HL-60/S4 treated with retinoic acid at 250 ng/mL for 4 days and 3 days (cell line): ENCODE data around the gene SLC45A3.

Experiments used
- in situ Hi-C: fragments of 300-500 bp; cut with MboI; formaldehyde crosslinking; loops from 2 replicates; pipeline ENCODE4 v1.7.0; 2022; ENCODE audit warnings: low sequenced_read_pairs

SLC45A3 gene

DNA sequence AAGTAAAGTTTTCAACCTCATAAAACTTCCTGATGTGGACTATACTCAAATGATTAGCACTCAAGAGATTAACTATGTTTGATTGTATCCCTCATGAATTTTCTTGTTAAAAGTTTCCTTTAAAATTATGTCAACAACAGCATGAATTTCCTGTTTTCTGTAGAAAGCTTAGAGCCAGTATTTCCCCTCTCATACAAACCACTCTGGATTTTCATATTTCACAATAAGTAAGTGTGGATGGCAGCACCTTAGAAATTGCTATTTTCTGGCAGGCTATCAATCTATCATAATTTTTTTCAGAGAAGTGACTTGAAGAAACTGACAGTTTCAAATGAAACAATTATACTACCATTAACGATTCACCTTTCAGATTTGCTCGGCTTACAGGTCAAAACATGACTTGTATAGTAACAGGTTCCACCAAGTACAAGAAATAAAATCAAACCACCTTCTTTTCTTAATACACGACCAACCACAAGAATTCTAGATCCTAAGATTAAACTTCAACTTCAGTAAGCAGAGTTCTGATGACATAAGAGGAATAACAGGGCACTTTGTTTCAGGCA, 69.3 kb downstream of the SLC45A3 start:
- in situ Hi-C loops = no loop called here

DNA sequence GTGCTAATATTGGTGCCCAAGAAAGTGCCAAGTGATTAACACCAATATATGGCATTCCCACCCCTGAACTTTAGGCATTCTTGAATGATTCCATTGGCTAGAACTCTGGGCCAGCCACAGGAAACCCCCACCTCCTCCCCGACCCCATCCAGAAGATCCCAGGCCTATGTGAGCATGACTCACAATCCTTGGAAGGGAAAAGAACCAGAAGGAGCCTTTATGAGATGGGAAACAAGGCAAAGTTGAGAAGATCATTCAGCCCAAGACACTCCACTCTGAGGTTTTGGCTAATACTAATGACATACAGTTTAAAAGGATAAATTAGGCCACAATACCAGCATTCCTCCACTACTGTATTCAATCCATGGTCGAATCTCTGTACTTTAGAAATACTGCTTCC, 70.3 kb downstream of the SLC45A3 start:
- in situ Hi-C loops = no loop called here
